ENCODE measurements around the gene PTP4A1. TPM values are rescaled to one million over a fixed set of nuclear protein-coding genes. Genes with fewer than 3 reads are reported as not detected.

Gene PTP4A1
- total RNA-seq, 1 donor from 2014 or later, result 31.3 TPM

GRCh38 chr6:63533952-63534351 lies 38.3 kb upstream of the PTP4A1 start:
- no peak for DNase-seq (ENCODE audit: low spot score)
- Mint-ChIP-seq H3K27me3 (ENCODE audit: insufficient read depth, low read depth) (no peaks in the 10 kb centered on the region), H3K4me1 (no peaks in the 10 kb centered on the region), H3K4me3 (no peak overlapping the region), H3K9me3 (no peaks in the 10 kb centered on the region), H3K27ac (no peak overlapping the region), H3K36me3 (no peaks in the 10 kb centered on the region)
- Histone ChIP-seq H4K20me1 (ENCODE audit: low read depth) (no peaks in the 10 kb centered on the region), H3K27me3 (no peaks in the 10 kb centered on the region), H3K79me2 (ENCODE audit: low read depth) (no peaks in the 10 kb centered on the region), H3K4me1 (peaks cover 3% of the 10 kb centered on the region), H3K36me3 (no peaks in the 10 kb centered on the region), H3K9ac (no peak overlapping the region), H3F3A (ENCODE audit: low read depth) (no peaks in the 10 kb centered on the region), H3K4me3 (no peak overlapping the region), H2AFZ (replicated peaks) (no peak overlapping the region), H3K27ac (no peak overlapping the region), H3K4me2 (no peak overlapping the region), H3K9me3 (ENCODE audit: low read depth) (no peaks in the 10 kb centered on the region)
- TF ChIP-seq EZH2phosphoT487 (IDR thresholded peaks at IDR 0.05) (no peak), CTCF (IDR thresholded peaks at IDR 0.05) (no peak), EZH2 (IDR thresholded peaks at IDR 0.05) (no peak)

GRCh38 chr6:63537201-63537958 lies 34.9 kb upstream of the PTP4A1 start:
- Histone ChIP-seq H3K4me2 (no peak overlapping the region), H3K4me1 (no peaks in the 10 kb centered on the region), H3K27me3 (no peaks in the 10 kb centered on the region), H3K4me3 (no peak overlapping the region), H3K9me3 (ENCODE audit: low read depth) (no peaks in the 10 kb centered on the region), H3K27ac (no peak overlapping the region), H3K36me3 (no peaks in the 10 kb centered on the region), H3F3A (ENCODE audit: low read depth) (no peaks in the 10 kb centered on the region), H4K20me1 (ENCODE audit: low read depth) (no peaks in the 10 kb centered on the region), H2AFZ (replicated peaks) (no peak overlapping the region), H3K79me2 (ENCODE audit: low read depth) (no peaks in the 10 kb centered on the region), H3K9ac (no peak overlapping the region)
- H3K27ac Mint-ChIP-seq, result no peak overlapping the region
- DNase-seq (ENCODE audit: low spot score), result no peak
- no peak overlapping the region for H3K4me3 Mint-ChIP-seq
- no peaks in the 10 kb centered on the region for H3K4me1 Mint-ChIP-seq
- H3K9me3 Mint-ChIP-seq, result no peaks in the 10 kb centered on the region
- no peak for TF ChIP-seq CTCF (IDR thresholded peaks at IDR 0.05)
- TF ChIP-seq EZH2 (IDR thresholded peaks at IDR 0.05), result no peak
- TF ChIP-seq EZH2phosphoT487 (IDR thresholded peaks at IDR 0.05), result no peak
- H3K27me3 Mint-ChIP-seq (ENCODE audit: insufficient read depth, low read depth), result no peaks in the 10 kb centered on the region
- H3K36me3 Mint-ChIP-seq, result no peaks in the 10 kb centered on the region

GRCh38 chr6:63537959-63538300 lies 34.4 kb upstream of the PTP4A1 start:
- H3K27ac ChIP-seq, result no peak overlapping the region
- no peaks in the 10 kb centered on the region for H3K36me3 ChIP-seq
- Mint-ChIP-seq H3K9me3 (no peaks in the 10 kb centered on the region), H3K27me3 (ENCODE audit: insufficient read depth, low read depth) (no peaks in the 10 kb centered on the region), H3K4me1 (no peaks in the 10 kb centered on the region), H3K4me3 (no peak overlapping the region), H3K36me3 (no peaks in the 10 kb centered on the region), H3K27ac (no peak overlapping the region)
- no peak overlapping the region for H3K9ac ChIP-seq
- no peaks in the 10 kb centered on the region for H3K9me3 ChIP-seq (ENCODE audit: low read depth)
- H4K20me1 ChIP-seq (ENCODE audit: low read depth), result no peaks in the 10 kb centered on the region
- no peak overlapping the region for H3K4me3 ChIP-seq
- H3F3A ChIP-seq (ENCODE audit: low read depth), result no peaks in the 10 kb centered on the region
- no peaks in the 10 kb centered on the region for H3K4me1 ChIP-seq
- H3K27me3 ChIP-seq, result no peaks in the 10 kb centered on the region
- no peaks in the 10 kb centered on the region for H3K79me2 ChIP-seq (ENCODE audit: low read depth)
- no peak overlapping the region for H2AFZ ChIP-seq (replicated peaks)
- no peak overlapping the region for H3K4me2 ChIP-seq
- no peak for DNase-seq (ENCODE audit: low spot score)
- TF ChIP-seq CTCF (IDR thresholded peaks at IDR 0.05), result no peak
- TF ChIP-seq EZH2phosphoT487 (IDR thresholded peaks at IDR 0.05), result no peak
- TF ChIP-seq EZH2 (IDR thresholded peaks at IDR 0.05), result no peak
